ENCODE results near the gene FBN2. TPM values are rescaled to one million over a fixed set of nuclear protein-coding genes. Genes with fewer than 3 reads are reported as not detected.

FBN2 gene
- total RNA-seq, 3 donors from 2014 or later (not counting 1 experiment from before 2014, with no cell fraction given), result 0.31 to 0.70 (median 0.58) TPM

GRCh38 chr5:128409166-128409800 is 128.8 kb downstream of the FBN2 start:
- no peaks in the 10 kb centered on the region for H3K27me3 Mint-ChIP-seq (ENCODE audit: low read depth in 2 of 2)
- H3K9me3 Mint-ChIP-seq, result peaks cover 5 to 8% of the 10 kb centered on the region in 2 donors
- ATAC-seq (no peak), DNase-seq (no peak)
- Histone ChIP-seq H3K9me3 (ENCODE audit: control insufficient read depth, insufficient read depth, low read length) (peaks cover 3% of the 10 kb centered on the region), H3K27me3 (ENCODE audit: control insufficient read depth, insufficient read depth, low read length) (no peaks in the 10 kb centered on the region), H3K27ac (ENCODE audit: low read length) (no peak overlapping the region), H3K4me3 (ENCODE audit: low read length) (no peak overlapping the region), H3K36me3 (ENCODE audit: control insufficient read depth, insufficient read depth, low read length) (no peaks in the 10 kb centered on the region), H3K4me1 (ENCODE audit: control insufficient read depth, insufficient read depth, low read length) (no peaks in the 10 kb centered on the region)
- H3K27ac Mint-ChIP-seq, result no peak overlapping the region
- H3K4me3 Mint-ChIP-seq, result no peak overlapping the region
- no peaks in the 10 kb centered on the region for H3K36me3 Mint-ChIP-seq
- H3K4me1 Mint-ChIP-seq, result no peaks in the 10 kb centered on the region
- intact Hi-C loops (cut with micrococcal nuclease), result no loop called here
- TF ChIP-seq CTCF (IDR thresholded peaks at IDR 0.05), result no peak

- H3K9me3 ChIP-seq (ENCODE audit: control insufficient read depth, insufficient read depth, low read length), result peaks cover 3% of the 10 kb centered on the region
- no peak for TF ChIP-seq CTCF (IDR thresholded peaks at IDR 0.05)
- no peak overlapping the region for H3K27ac Mint-ChIP-seq
- H3K36me3 ChIP-seq (ENCODE audit: control insufficient read depth, insufficient read depth, low read length), result no peaks in the 10 kb centered on the region
- H3K4me1 Mint-ChIP-seq, result no peaks in the 10 kb centered on the region
- H3K27me3 ChIP-seq (ENCODE audit: control insufficient read depth, insufficient read depth, low read length), result no peaks in the 10 kb centered on the region
- no peak for ATAC-seq
- no peaks in the 10 kb centered on the region for H3K4me1 ChIP-seq (ENCODE audit: control insufficient read depth, insufficient read depth, low read length)
- intact Hi-C loops (cut with micrococcal nuclease), result no loop called here
- H3K27me3 Mint-ChIP-seq (ENCODE audit: low read depth in 2 of 2), result no peaks in the 10 kb centered on the region
- H3K4me3 Mint-ChIP-seq, result no peak overlapping the region
- 79% methylated on average over 5 of the region's 5 CpGs for WGBS (ENCODE audit: insufficient coverage)
- H3K9me3 Mint-ChIP-seq, result peaks cover 5 to 8% of the 10 kb centered on the region in 2 donors
- DNase-seq, result no peak
- no peaks in the 10 kb centered on the region for H3K36me3 Mint-ChIP-seq
- no peak overlapping the region for H3K27ac ChIP-seq (ENCODE audit: low read length)
- H3K4me3 ChIP-seq (ENCODE audit: low read length), result no peak overlapping the region
Observed at GRCh38 chr5:128408622-128409021, 129.4 kb downstream of the FBN2 start.

GRCh38 chr5:128407944-128408343 is 130.1 kb downstream of the FBN2 start:
- Histone ChIP-seq H3K4me3 (ENCODE audit: low read length) (no peak overlapping the region), H3K4me1 (ENCODE audit: control insufficient read depth, insufficient read depth, low read length) (no peaks in the 10 kb centered on the region), H3K27ac (ENCODE audit: low read length) (no peak overlapping the region), H3K27me3 (ENCODE audit: control insufficient read depth, insufficient read depth, low read length) (no peaks in the 10 kb centered on the region), H3K9me3 (ENCODE audit: control insufficient read depth, insufficient read depth, low read length) (peaks cover 3% of the 10 kb centered on the region), H3K36me3 (ENCODE audit: control insufficient read depth, insufficient read depth, low read length) (no peaks in the 10 kb centered on the region)
- TF ChIP-seq CTCF (IDR thresholded peaks at IDR 0.05), result no peak
- H3K36me3 Mint-ChIP-seq, result no peaks in the 10 kb centered on the region
- no peaks in the 10 kb centered on the region for H3K4me1 Mint-ChIP-seq
- no peak overlapping the region for H3K4me3 Mint-ChIP-seq
- H3K9me3 Mint-ChIP-seq, result peaks cover 2 to 5% of the 10 kb centered on the region in 2 donors
- intact Hi-C loops (cut with micrococcal nuclease), result no loop called here
- H3K27ac Mint-ChIP-seq, result no peak overlapping the region
- WGBS (ENCODE audit: insufficient coverage), result 100% methylated on average over 1 of the region's 1 CpG
- ATAC-seq (no peak), DNase-seq (no peak)
- H3K27me3 Mint-ChIP-seq (ENCODE audit: low read depth in 2 of 2), result no peaks in the 10 kb centered on the region

- Histone ChIP-seq H3K4me3 (ENCODE audit: low read length) (no peak overlapping the region), H3K9me3 (ENCODE audit: control insufficient read depth, insufficient read depth, low read length) (peaks cover 3% of the 10 kb centered on the region), H3K36me3 (ENCODE audit: control insufficient read depth, insufficient read depth, low read length) (no peaks in the 10 kb centered on the region), H3K4me1 (ENCODE audit: control insufficient read depth, insufficient read depth, low read length) (no peaks in the 10 kb centered on the region), H3K27me3 (ENCODE audit: control insufficient read depth, insufficient read depth, low read length) (no peaks in the 10 kb centered on the region), H3K27ac (ENCODE audit: low read length) (no peak overlapping the region)
- Mint-ChIP-seq H3K27ac (no peak overlapping the region), H3K9me3 (peaks cover 2 to 5% of the 10 kb centered on the region in 2 donors), H3K36me3 (no peaks in the 10 kb centered on the region), H3K4me1 (no peaks in the 10 kb centered on the region), H3K4me3 (no peak overlapping the region), H3K27me3 (ENCODE audit: low read depth in 2 of 2) (no peaks in the 10 kb centered on the region)
- DNase-seq (no peak), ATAC-seq (no peak)
- 85% methylated on average over 2 of the region's 3 CpGs for WGBS (ENCODE audit: insufficient coverage)
- TF ChIP-seq CTCF (IDR thresholded peaks at IDR 0.05), result no peak
- intact Hi-C loops (cut with micrococcal nuclease), result no loop called here
Observed at GRCh38 chr5:128406803-128407202, 131.2 kb downstream of the FBN2 start.
